Measurements from ENCODE around the gene PAPPA2.

GRCh38 chr1:176638713-176639526 lies 175.9 kb downstream of the PAPPA2 start:
- TF ChIP-seq CTCF (IDR thresholded peaks at IDR 0.05) (no peak), POLR2AphosphoS5 (IDR thresholded peaks at IDR 0.05) (no peak)

All from transverse colon (tissue), 4 donors.